ENCODE measurements around the gene ZGLP1.

DNA sequence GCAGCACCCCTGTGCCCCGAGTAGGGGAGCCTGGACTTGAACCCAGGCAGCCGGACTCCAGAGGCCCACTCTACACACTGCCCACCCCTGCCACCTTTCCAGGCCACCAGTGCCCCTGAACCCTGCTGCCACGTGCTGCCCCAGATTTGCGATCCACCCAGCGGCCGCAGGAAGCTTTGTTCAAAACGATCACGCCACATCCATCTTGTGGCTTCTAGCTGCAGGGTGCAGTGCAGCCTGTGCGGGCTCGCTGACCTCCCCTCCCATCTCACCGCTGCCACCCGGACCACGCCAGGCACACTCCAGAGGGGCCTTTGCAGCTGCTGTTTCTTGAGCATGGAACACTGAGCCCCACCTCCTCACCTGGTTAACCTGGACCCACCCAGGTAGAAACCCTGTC lies 19.9 kb upstream of the ZGLP1 start:
- TF ChIP-seq POLR2AphosphoS5 (IDR thresholded peaks at IDR 0.05; ENCODE audit: low read depth, low read length) (no peak), TAF1 (IDR thresholded peaks at IDR 0.05; ENCODE audit: borderline replicate concordance, insufficient read depth, low read length) (no peak), SIN3A (IDR thresholded peaks at IDR 0.05; ENCODE audit: borderline replicate concordance, insufficient read depth, low read length) (no peak)
